GM12891 (cell line): ENCODE data around the gene DYNC1H1.

Source experiments
- DNase-seq: peaks from one replicate; pipeline ENCODE4 v3.0.0; 2011; ENCODE audit warnings: low spot score; ENCODE audit not compliant: insufficient read length
- FAIRE-seq: peaks from 2 replicates; lab custom pipeline; 2011; peaks lifted over from hg19 to GRCh38; lab: Jason Lieb, UNC
- PAX5 ChIP-seq: IDR thresholded peaks from 2 replicates; pipeline ENCODE4 v1.6.1; 2011; ENCODE audit warnings: low read length, moderate library complexity, mild to moderate bottlenecking; ENCODE audit not compliant: insufficient read depth, severe bottlenecking
- POLR2A ChIP-seq: IDR thresholded peaks from 2 replicates; pipeline ENCODE4 v1.6.1; 2011; ENCODE audit warnings: low read depth, low read length, control low read depth
- POLR2AphosphoS5 ChIP-seq: IDR thresholded peaks from 2 replicates; pipeline ENCODE4 v1.6.1; 2011; ENCODE audit warnings: low read depth, low read length, control low read depth
- POU2F2 ChIP-seq: IDR thresholded peaks from 2 replicates; pipeline ENCODE4 v1.6.1; 2011; ENCODE audit warnings: low read depth, mild to moderate bottlenecking, control low read depth, low read length, moderate library complexity
- SPI1 ChIP-seq: IDR thresholded peaks from 2 replicates; pipeline ENCODE4 v1.6.1; 2011; ENCODE audit warnings: low read depth, low read length, control low read depth
- TAF1 ChIP-seq: IDR thresholded peaks from 2 replicates; pipeline ENCODE4 v1.6.1; 2011; ENCODE audit warnings: low read depth, low read length, control low read depth

DYNC1H1 gene

DNA sequence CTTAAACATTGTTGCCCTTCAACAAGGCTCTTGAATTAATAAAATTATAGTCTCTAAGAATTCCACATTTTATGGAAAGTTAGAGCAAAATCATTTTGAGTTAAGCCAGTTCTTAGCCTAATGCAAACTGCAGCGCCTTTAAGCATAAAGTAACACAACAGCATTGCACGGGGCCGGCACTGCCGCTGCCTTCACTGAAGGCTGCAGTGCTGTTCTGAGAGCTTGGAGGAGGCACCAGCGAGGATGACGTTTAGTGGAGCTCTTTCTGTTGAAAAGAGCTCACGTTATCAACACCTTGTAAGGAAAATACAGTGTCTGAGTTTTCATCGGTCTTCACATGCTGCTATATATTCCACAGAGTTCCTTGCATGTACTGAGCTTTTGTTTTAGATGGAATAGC is 38.3 kb upstream of the DYNC1H1 start:
- FAIRE-seq: no peak
- no peak for DNase-seq
- TF ChIP-seq POLR2A (no peak), SPI1 (no peak), PAX5 (no peak), POU2F2 (no peak), POLR2AphosphoS5 (no peak), TAF1 (no peak)

- TF ChIP-seq TAF1: no peak
- no peak for TF ChIP-seq POLR2A
- TF ChIP-seq POLR2AphosphoS5: no peak
- TF ChIP-seq SPI1: no peak
- no peak for TF ChIP-seq PAX5
- DNase-seq: no peak
- no peak for FAIRE-seq
Observed at GRCh38 chr14:101926620-101927019, 37.8 kb upstream of the DYNC1H1 start.

- no peak for FAIRE-seq
- TF ChIP-seq POU2F2 (no peak), TAF1 (no peak), POLR2A (no peak), PAX5 (no peak), POLR2AphosphoS5 (no peak), SPI1 (no peak)
- DNase-seq: no peak
Observed at GRCh38 chr14:101927859-101928258, 36.5 kb upstream of the DYNC1H1 start.

GRCh38 chr14:101928415-101928841 is 35.9 kb upstream of the DYNC1H1 start:
- no peak for TF ChIP-seq POU2F2
- no peak for TF ChIP-seq PAX5
- TF ChIP-seq POLR2A: no peak
- no peak for TF ChIP-seq SPI1
- no peak for TF ChIP-seq TAF1
- no peak for TF ChIP-seq POLR2AphosphoS5
- DNase-seq (no peak), FAIRE-seq (no peak)

DNA sequence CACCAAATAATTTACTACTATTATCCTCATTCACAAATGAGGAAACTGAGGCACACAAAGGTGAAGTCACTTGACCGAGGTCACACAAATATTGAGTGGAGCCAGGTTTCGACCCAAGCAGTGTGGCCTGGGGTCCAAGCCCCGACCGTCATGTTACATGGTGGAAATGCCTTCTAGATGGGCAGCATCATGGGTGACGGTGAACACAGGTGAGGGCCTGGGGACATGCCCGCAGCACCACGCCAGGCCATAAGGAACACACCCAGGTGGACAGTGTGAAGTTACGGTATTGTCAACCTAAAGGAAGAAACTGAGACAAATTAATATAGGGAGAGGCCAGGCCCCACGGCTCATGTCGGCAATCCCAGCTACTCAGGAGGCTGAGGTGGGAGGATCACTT is 35.3 kb upstream of the DYNC1H1 start:
- no peak for DNase-seq
- TF ChIP-seq TAF1 (no peak), PAX5 (no peak), SPI1 (no peak), POLR2AphosphoS5 (no peak), POU2F2 (no peak), POLR2A (no peak)
- no peak for FAIRE-seq

DNA sequence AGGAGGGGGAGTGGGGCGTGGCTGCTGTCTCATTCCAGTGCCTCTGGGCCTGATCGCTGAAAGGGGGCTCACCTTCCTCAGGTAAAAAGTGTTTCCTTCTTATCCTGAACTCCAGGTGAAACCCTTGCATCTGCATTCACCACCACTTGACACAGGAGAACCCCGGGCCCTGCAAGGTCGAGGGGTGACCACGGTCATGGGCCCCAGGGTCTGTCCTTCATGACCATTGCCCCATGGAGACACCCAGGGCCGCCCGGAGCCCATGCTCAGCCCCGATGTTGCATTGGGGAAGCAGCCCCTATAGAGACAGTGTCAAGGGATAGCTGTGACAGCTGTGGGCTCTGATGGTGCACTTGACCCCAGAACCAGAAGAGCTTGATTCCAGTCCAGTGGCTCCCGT is 34.4 kb upstream of the DYNC1H1 start:
- DNase-seq (no peak), FAIRE-seq (no peak)
- TF ChIP-seq PAX5: no peak
- no peak for TF ChIP-seq POU2F2
- no peak for TF ChIP-seq POLR2AphosphoS5
- no peak for TF ChIP-seq POLR2A
- no peak for TF ChIP-seq TAF1

GRCh38 chr14:101932673-101933072 is 31.7 kb upstream of the DYNC1H1 start:
- TF ChIP-seq PAX5: no peak
- TF ChIP-seq POLR2A: no peak
- no peak for TF ChIP-seq POLR2AphosphoS5
- TF ChIP-seq SPI1: no peak
- no peak for TF ChIP-seq TAF1
- no peak for TF ChIP-seq POU2F2
- FAIRE-seq (no peak), DNase-seq (no peak)

DNA sequence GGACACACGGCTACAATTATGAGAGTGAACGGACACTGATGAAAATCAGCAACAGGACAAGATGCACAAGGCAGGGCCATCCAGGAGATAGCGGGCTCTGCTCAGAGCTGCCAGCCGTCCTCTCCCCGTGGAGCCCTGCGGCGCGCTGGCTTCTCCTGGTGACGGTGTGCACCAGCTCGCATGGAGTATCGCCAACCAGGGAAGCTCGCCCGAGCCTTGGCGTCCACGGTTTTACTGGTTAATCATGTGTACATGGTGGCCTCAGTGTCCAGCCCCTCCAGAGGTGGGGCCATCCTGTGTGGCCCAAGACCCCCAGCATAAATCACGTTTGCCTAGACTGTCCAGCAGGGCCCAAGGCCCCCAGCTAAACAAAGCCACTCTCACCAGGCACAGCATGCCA is 31.2 kb upstream of the DYNC1H1 start:
- no peak for FAIRE-seq
- DNase-seq: no peak
- TF ChIP-seq SPI1 (no peak), POLR2A (no peak), POLR2AphosphoS5 (no peak), TAF1 (no peak), POU2F2 (no peak), PAX5 (no peak)

DNA sequence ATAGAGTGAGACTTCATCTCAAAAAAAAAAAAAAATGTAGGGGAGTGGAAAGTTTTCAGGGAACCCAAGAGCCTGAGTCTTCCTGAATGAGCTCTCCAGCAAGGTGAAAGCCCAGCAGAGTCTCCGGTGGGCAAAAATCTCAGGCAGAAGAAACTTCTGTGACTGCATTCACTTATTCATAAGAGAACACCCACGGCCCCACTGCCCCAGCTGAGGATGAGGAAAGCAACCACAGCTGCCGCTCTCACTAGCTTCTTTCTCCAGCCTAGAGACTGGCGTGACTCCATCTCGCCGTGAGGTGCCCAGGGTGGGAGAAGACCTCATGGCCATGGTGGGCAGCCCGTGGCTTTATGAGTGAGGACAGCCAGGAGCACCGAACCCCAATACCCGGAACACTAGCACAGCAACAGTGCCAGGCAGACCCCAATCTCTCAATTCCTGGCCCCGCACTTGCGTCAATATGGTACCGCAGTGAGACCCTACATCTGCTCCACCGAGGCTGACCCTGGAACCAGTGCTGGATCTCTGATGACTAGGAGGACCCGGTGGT is 29.7 kb upstream of the DYNC1H1 start:
- FAIRE-seq (no peak), DNase-seq (no peak)
- TF ChIP-seq POLR2A: no peak
- no peak for TF ChIP-seq SPI1
- no peak for TF ChIP-seq POLR2AphosphoS5
- TF ChIP-seq PAX5: no peak
- TF ChIP-seq POU2F2: no peak
- TF ChIP-seq TAF1: no peak

DNA sequence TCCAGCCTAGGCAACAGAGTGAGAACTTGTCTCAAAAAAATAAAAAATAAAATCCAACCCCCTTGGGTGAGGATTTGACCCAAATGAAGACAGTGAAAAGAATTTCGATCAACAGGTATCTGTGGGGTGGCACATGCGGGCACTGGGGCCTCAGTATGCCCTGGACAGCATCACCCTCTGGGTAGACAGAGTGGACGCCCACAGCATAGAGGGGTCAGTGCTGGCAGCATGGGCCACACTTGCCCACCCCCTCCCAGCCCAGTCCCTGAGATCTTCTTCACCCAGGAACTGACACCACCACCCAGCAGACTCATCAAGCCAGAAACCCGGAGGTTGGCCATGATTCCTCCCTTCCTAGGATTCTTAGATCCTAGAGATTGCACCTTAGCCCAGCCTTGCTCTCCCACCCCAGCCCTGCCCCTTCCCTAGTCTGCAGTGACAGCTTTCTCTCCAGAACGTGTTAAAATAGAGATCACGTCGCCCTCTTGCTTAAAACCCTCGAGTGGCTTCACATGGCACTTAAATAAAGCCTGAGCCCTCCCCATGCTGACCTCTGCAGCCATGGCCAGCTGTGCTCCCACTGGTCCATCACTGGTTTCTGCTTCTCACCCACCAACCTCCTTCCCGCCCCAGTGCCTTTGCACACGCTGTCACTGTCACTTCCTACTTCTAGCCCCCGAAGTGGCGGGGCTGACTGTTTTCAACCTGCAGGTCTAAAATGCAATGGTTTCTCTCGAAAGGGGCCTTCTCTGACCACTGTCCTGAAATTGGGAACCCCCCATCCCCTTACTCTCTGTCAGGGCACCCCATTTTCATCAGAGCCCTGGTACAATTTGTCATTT is 26.2 kb upstream of the DYNC1H1 start:
- DNase-seq (no peak), FAIRE-seq (no peak)
- no peak for TF ChIP-seq TAF1
- no peak for TF ChIP-seq SPI1
- no peak for TF ChIP-seq POLR2A
- TF ChIP-seq POU2F2: no peak
- no peak for TF ChIP-seq PAX5
- TF ChIP-seq POLR2AphosphoS5: no peak
